ENCODE measurements around the gene ANKRD20A1.
"Not testable (repeated sequence)": the region's sequence is repeated elsewhere in the genome, so short reads cannot be mapped to it uniquely, and the experiment has no call there.

ANKRD20A1 gene

GRCh38 chr9:67858871-67859270 is at the start of gene ANKRD20A1:
Gene ANKRD20A1, plus strand, starts transcription at chr9:67858931. Its CDS starts 496 bp downstream, at chr9:67859427.
- not testable (repeated sequence) for DNase-seq

GRCh38 chr9:67832088-67832487 is 26.6 kb upstream of the ANKRD20A1 start:
- DNase-seq: not testable (repeated sequence)
